H9 (cell line): ENCODE measurements around the gene CCR2. TPM values are rescaled to one million over a fixed set of nuclear protein-coding genes. Genes with fewer than 3 reads are reported as not detected.

Experiments
- DNase-seq: peaks from one replicate; pipeline ENCODE4 v3.0.0-alpha.2; 2017
- H2AFZ ChIP-seq: one replicate; pipeline ENCODE4 v1.6.1; 2013; ENCODE audit warnings: mild to moderate bottlenecking, low read length, control low read depth, moderate library complexity
- H2AK5ac ChIP-seq: 2 replicates; pipeline ENCODE4 v1.6.1; 2013; ENCODE audit warnings: low read length, control low read depth, mixed read lengths; ENCODE audit not compliant: insufficient read length
- H2BK120ac ChIP-seq: one replicate; pipeline ENCODE4 v1.6.1; 2013; ENCODE audit warnings: low read depth, mild to moderate bottlenecking, low read length, control low read depth, inconsistent platforms; ENCODE audit not compliant: poor library complexity, severe bottlenecking
- H2BK12ac ChIP-seq: 2 replicates; pipeline ENCODE4 v1.6.1; 2013; ENCODE audit warnings: low read length, control low read depth, mixed read lengths, low read depth; ENCODE audit not compliant: insufficient read length
- H2BK15ac ChIP-seq: 2 replicates; pipeline ENCODE4 v1.6.1; 2013; ENCODE audit warnings: low read depth, low read length, control low read depth
- H2BK20ac ChIP-seq: one replicate; pipeline ENCODE4 v1.6.1; 2013; ENCODE audit warnings: low read depth, mild to moderate bottlenecking, low read length, control low read depth, inconsistent platforms; ENCODE audit not compliant: poor library complexity, severe bottlenecking
- H2BK5ac ChIP-seq: 2 replicates; pipeline ENCODE4 v1.6.1; 2013; ENCODE audit warnings: low read length, control low read depth, mixed read lengths; ENCODE audit not compliant: insufficient read length
- H3K14ac ChIP-seq: 2 replicates; pipeline ENCODE4 v1.6.1; 2013; ENCODE audit warnings: low read length, control low read depth; ENCODE audit not compliant: insufficient read depth
- H3K18ac ChIP-seq: 2 replicates; pipeline ENCODE4 v1.6.1; 2013; ENCODE audit warnings: low read depth, mild to moderate bottlenecking, mixed read lengths, low read length, control low read depth; ENCODE audit not compliant: insufficient read length
- H3K23ac ChIP-seq: 2 replicates; pipeline ENCODE4 v1.6.1; 2013; ENCODE audit warnings: low read length, control low read depth, mixed read lengths, low read depth; ENCODE audit not compliant: insufficient read length
- H3K23me2 ChIP-seq: 2 replicates; pipeline ENCODE4 v1.6.1; 2013; ENCODE audit warnings: low read depth, mild to moderate bottlenecking, mixed read lengths, low read length, control low read depth; ENCODE audit not compliant: insufficient read length, poor library complexity, severe bottlenecking
- H3K27ac ChIP-seq: 2 replicates; pipeline ENCODE4 v1.5.1; 2013; ENCODE audit warnings: low read length, control low read depth, mixed read lengths, low read depth; ENCODE audit not compliant: insufficient read length
- H3K27me3 ChIP-seq: 2 replicates; pipeline ENCODE4 v1.6.1; 2013; ENCODE audit warnings: low read length, control low read depth, inconsistent platforms; ENCODE audit not compliant: insufficient read depth
- H3K4ac ChIP-seq: 2 replicates; pipeline ENCODE4 v1.6.1; 2013; ENCODE audit warnings: low read depth, mild to moderate bottlenecking, control low read depth, inconsistent platforms, low read length, moderate library complexity
- H3K4me1 ChIP-seq: 2 replicates; pipeline ENCODE4 v1.6.1; 2013; ENCODE audit warnings: low read length, control low read depth, inconsistent platforms; ENCODE audit not compliant: insufficient read depth
- H3K4me2 ChIP-seq: 2 replicates; pipeline ENCODE4 v1.6.1; 2013; ENCODE audit warnings: low read length, control low read depth, mixed read lengths; ENCODE audit not compliant: insufficient read length, insufficient read depth
- H3K56ac ChIP-seq: 2 replicates; pipeline ENCODE4 v1.6.1; 2013; ENCODE audit warnings: low read depth, mild to moderate bottlenecking, mixed read lengths, low read length, control low read depth; ENCODE audit not compliant: insufficient read length
- H3K79me1 ChIP-seq: 2 replicates; pipeline ENCODE4 v1.6.1; 2013; ENCODE audit warnings: low read depth, mild to moderate bottlenecking, moderate library complexity, low read length, control low read depth, inconsistent platforms; ENCODE audit not compliant: insufficient read depth, poor library complexity, severe bottlenecking
- H3K79me2 ChIP-seq: 2 replicates; pipeline ENCODE4 v1.6.1; 2013; ENCODE audit warnings: low read length, control low read depth, inconsistent platforms; ENCODE audit not compliant: insufficient read depth
- H3K9ac ChIP-seq: 2 replicates; pipeline ENCODE4 v1.6.1; 2013; ENCODE audit warnings: low read length, control low read depth, mixed read lengths; ENCODE audit not compliant: insufficient read length; ENCODE audit errors: extremely low read depth
- H3K9me3 ChIP-seq: one replicate; pipeline ENCODE4 v1.6.1; 2013; ENCODE audit warnings: low read depth, low read length, inconsistent platforms; ENCODE audit not compliant: control insufficient read depth
- H3T11ph ChIP-seq: one replicate; pipeline ENCODE4 v1.6.1; 2013; ENCODE audit warnings: mild to moderate bottlenecking, low read length, control low read depth, inconsistent platforms
- H4K20me1 ChIP-seq: one replicate; pipeline ENCODE4 v1.6.1; 2013; ENCODE audit not compliant: control insufficient read depth, insufficient read length, insufficient read depth
- H4K5ac ChIP-seq: 2 replicates; pipeline ENCODE4 v1.6.1; 2013; ENCODE audit warnings: low read depth, mild to moderate bottlenecking, mixed read lengths, low read length, control low read depth; ENCODE audit not compliant: insufficient read length
- H4K8ac ChIP-seq: replicated peaks from 2 replicates; pipeline ENCODE4 v1.6.1; 2013; ENCODE audit warnings: low read length, control low read depth, mixed read lengths, low read depth; ENCODE audit not compliant: insufficient read length
- H4K91ac ChIP-seq: 2 replicates; pipeline ENCODE4 v1.6.1; 2013; ENCODE audit warnings: low read depth, mild to moderate bottlenecking, moderate library complexity, mixed read lengths, low read length, control low read depth; ENCODE audit not compliant: insufficient read length
- H3K27ac Mint-ChIP-seq, 3 experiments: 2 replicates in 2 of 3; 3 replicates in 1 of 3; pipeline ENCODE4 v1.8.0; 2020 to 2021; ENCODE audit warnings: mixed read lengths in 3 of 3, mild to moderate bottlenecking in 1 of 3, moderate library complexity in 1 of 3
- H3K27me3 Mint-ChIP-seq: 2 replicates; pipeline ENCODE4 v1.8.0; 2021; ENCODE audit warnings: low read depth, mild to moderate bottlenecking, moderate library complexity, mixed read lengths
- H3K36me3 Mint-ChIP-seq, 3 experiments: 2 replicates in 2 of 3; 3 replicates in 1 of 3; pipeline ENCODE4 v1.8.0; 2020 to 2021; ENCODE audit warnings: low read depth in 3 of 3, mixed read lengths in 3 of 3; ENCODE audit not compliant: insufficient read depth in 1 of 3
- H3K4me1 Mint-ChIP-seq, 2 experiments: 2 replicates each; pipeline ENCODE4 v1.8.0; 2020; ENCODE audit warnings: mixed read lengths in 2 of 2
- H3K4me3 Mint-ChIP-seq, 2 experiments: 2 replicates in 1 of 2; 3 replicates in 1 of 2; pipeline ENCODE4 v1.8.0; 2020 to 2021; ENCODE audit warnings: mild to moderate bottlenecking in 2 of 2, mixed read lengths in 2 of 2, moderate library complexity in 1 of 2
- H3K9me3 Mint-ChIP-seq, 2 experiments: 2 replicates in 1 of 2; 3 replicates in 1 of 2; pipeline ENCODE4 v1.8.0; 2020; ENCODE audit warnings: mild to moderate bottlenecking in 2 of 2, mixed read lengths in 2 of 2, moderate library complexity in 1 of 2
- total RNA-seq: library from RNA; stranded (reverse); gene quantifications from 2 replicates; pipeline ENCODE4 v1.2.1, GENCODE V29; 2021
- TF ChIP-seq, protein P1 (sequence below): fragments of 200-600 bp; sonication (generic); conservative IDR thresholded peaks from 3 replicates; pipeline ENCODE4 v1.8.0; 2021; ENCODE audit warnings: antibody characterized with exemption, mild to moderate bottlenecking

Gene CCR2
- total RNA-seq, 1 experiment from 2014 or later = not detected

DNA sequence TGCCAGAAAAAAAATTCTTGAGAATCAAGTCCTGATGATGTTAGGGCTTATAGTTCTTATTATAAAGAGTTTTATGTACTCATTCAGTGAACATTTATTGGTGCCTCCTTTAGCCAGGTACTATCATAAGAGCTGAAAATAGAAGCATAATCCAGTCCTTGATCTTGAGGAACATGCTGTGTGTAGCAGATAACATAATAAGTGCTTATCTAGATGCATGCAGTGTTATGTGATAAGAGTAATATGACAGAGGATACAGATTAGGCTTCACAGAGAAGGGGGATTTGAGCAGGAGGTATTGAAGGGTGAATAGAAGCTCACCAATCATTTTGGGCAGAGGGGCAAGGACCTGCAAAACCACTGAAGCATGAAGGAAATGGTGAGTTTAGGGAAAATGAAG, 1.1 kb downstream of the CCR2 start:
- Histone ChIP-seq H4K8ac (no peak overlapping the region), H3K79me1 (no peaks in the 10 kb centered on the region), H4K20me1 (no peaks in the 10 kb centered on the region), H2AFZ (no peak overlapping the region), H2BK20ac (no peak overlapping the region), H2BK120ac (no peak overlapping the region), H3T11ph (no peak overlapping the region), H3K23ac (no peak overlapping the region), H3K27me3 (no peaks in the 10 kb centered on the region; the same call in 1 of the 2 replicates), H3K9me3 (no peaks in the 10 kb centered on the region), H2BK12ac (no peak overlapping the region), H3K56ac (no peak overlapping the region), H3K18ac (no peak overlapping the region), H3K4me2 (no peak overlapping the region), H4K91ac (no peak overlapping the region), H3K27ac (no peak overlapping the region), H3K4me1 (0 out of 2 replicates have a peak, but pooled peaks cover 2% of the 10 kb centered on the region), H3K4ac (no peak overlapping the region), H3K79me2 (no peaks in the 10 kb centered on the region), H2AK5ac (no peak overlapping the region), H3K9ac (no peak overlapping the region), H4K5ac (no peak overlapping the region), H3K14ac (no peak overlapping the region), H3K23me2 (no peaks in the 10 kb centered on the region), H2BK5ac (no peak overlapping the region), H2BK15ac (no peak overlapping the region)
- Mint-ChIP-seq H3K27me3 (peaks cover 25% of the 10 kb centered on the region), H3K4me3 (no peak overlapping the region), H3K36me3 (no peaks in the 10 kb centered on the region), H3K27ac (no peak overlapping the region), H3K9me3 (no peaks in the 10 kb centered on the region), H3K4me1 (peaks cover 7 to 10% of the 10 kb centered on the region in 2 experiments)
- TF ChIP-seq, protein P1, sequence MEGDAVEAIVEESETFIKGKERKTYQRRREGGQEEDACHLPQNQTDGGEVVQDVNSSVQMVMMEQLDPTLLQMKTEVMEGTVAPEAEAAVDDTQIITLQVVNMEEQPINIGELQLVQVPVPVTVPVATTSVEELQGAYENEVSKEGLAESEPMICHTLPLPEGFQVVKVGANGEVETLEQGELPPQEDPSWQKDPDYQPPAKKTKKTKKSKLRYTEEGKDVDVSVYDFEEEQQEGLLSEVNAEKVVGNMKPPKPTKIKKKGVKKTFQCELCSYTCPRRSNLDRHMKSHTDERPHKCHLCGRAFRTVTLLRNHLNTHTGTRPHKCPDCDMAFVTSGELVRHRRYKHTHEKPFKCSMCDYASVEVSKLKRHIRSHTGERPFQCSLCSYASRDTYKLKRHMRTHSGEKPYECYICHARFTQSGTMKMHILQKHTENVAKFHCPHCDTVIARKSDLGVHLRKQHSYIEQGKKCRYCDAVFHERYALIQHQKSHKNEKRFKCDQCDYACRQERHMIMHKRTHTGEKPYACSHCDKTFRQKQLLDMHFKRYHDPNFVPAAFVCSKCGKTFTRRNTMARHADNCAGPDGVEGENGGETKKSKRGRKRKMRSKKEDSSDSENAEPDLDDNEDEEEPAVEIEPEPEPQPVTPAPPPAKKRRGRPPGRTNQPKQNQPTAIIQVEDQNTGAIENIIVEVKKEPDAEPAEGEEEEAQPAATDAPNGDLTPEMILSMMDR = no peak
- no peak for DNase-seq
